HepG2 (cell line): ENCODE results near the gene QTRT2. TPM values are rescaled to one million over a fixed set of nuclear protein-coding genes. Genes with fewer than 3 reads are reported as not detected.

Experiments
- ATAC-seq: fragments of 200-7000 bp; cut with Tn5 transposase; 3 replicates; pipeline ENCODE4 v1.9.1; 2020; ENCODE audit warnings: mild to moderate bottlenecking, moderate library complexity
- BruUV-seq: library from RNA; stranded (reverse); fragments of 400-500 nt; replicated peaks from 2 replicates; lab custom pipeline; 2021; lab: Mats Ljungman, UMichigan
- CTCF ChIA-PET: fragments of 300-600 bp; formaldehyde crosslinking; extraction: SDS; loops from one replicate; lab custom pipeline; 2021; ENCODE audit warnings: low total read pairs, inconsistent platforms, low intra/inter-chr PET ratio; lab: Yijun Ruan, JAX
- POLR2A ChIA-PET: fragments of 350-600 bp; sonication (Branson Sonifier 250); formaldehyde crosslinking; loops from one replicate; lab custom pipeline; 2020; ENCODE audit warnings: antibody characterized with exemption, inconsistent platforms; lab: Yijun Ruan, JAX
- DNase-seq: peaks from one replicate; pipeline ENCODE4 v3.0.0-alpha.2; 2015; ENCODE audit warnings: low spot score
- FAIRE-seq: peaks from 3 replicates; lab custom pipeline; 2011; peaks lifted over from hg19 to GRCh38; lab: Jason Lieb, UNC
- H2AFZ ChIP-seq: one replicate; pipeline ENCODE4 v1.6.1; 2011; ENCODE audit warnings: low read length, inconsistent platforms
- H3K27ac ChIP-seq: fragments of 300-600 bp; 3 replicates; pipeline ENCODE4 v1.8.0; 2011; ENCODE audit warnings: mixed run types, mild to moderate bottlenecking, mixed read lengths, low read length, inconsistent platforms; ENCODE audit not compliant: insufficient read depth; ENCODE audit errors: extremely low read length
- H3K27me3 ChIP-seq, 2 experiments: fragments of 200-600 bp in 1 of 2; 2 replicates in 1 of 2; 3 replicates in 1 of 2; pipeline versions ENCODE4 v1.6.0 to v1.8.0; 2011; ENCODE audit warnings: low read length in 2 of 2, mild to moderate bottlenecking in 2 of 2, moderate library complexity in 2 of 2, inconsistent platforms in 1 of 2; ENCODE audit not compliant: insufficient read depth in 2 of 2, control insufficient read depth in 1 of 2
- H3K36me3 ChIP-seq, 2 experiments: fragments of 200-600 bp in 1 of 2; replicated peaks in 1 of 2; 2 replicates in 1 of 2; 3 replicates in 1 of 2; pipeline versions ENCODE4 v1.5.1 to v1.8.0; 2011; ENCODE audit warnings: low read length in 2 of 2, inconsistent platforms in 1 of 2; ENCODE audit not compliant: insufficient read depth in 2 of 2, control insufficient read depth in 1 of 2
- H3K4me1 ChIP-seq: 2 replicates; pipeline ENCODE4 v1.5.1; 2012; ENCODE audit warnings: low read length, inconsistent platforms; ENCODE audit not compliant: insufficient read depth
- H3K4me2 ChIP-seq: 2 replicates; pipeline ENCODE4 v1.6.0; 2011; ENCODE audit warnings: low read depth, low read length, inconsistent platforms
- H3K4me3 ChIP-seq, 3 experiments: fragments of 200-600 bp in 1 of 3; sonication (generic), shearing (Covaris generic) in 1 of 3; replicated peaks in 1 of 3; 2 replicates each; pipeline ENCODE4 v1.5.1; 2011 to 2016; ENCODE audit warnings: low read length in 3 of 3, inconsistent platforms in 2 of 3, low read depth in 2 of 3, mild to moderate bottlenecking in 2 of 3, control low read depth in 1 of 3, mixed read lengths in 1 of 3; ENCODE audit not compliant: insufficient read depth in 1 of 3
- H3K79me2 ChIP-seq: one replicate; pipeline ENCODE4 v1.6.1; 2011; ENCODE audit warnings: low read length, inconsistent platforms; ENCODE audit not compliant: insufficient read depth
- H3K9ac ChIP-seq: 2 replicates; pipeline ENCODE4 v1.6.0; 2011; ENCODE audit warnings: mild to moderate bottlenecking, low read depth, low read length, inconsistent platforms; ENCODE audit not compliant: insufficient read depth
- H3K9me3 ChIP-seq: 2 replicates; pipeline ENCODE4 v1.5.1; 2012; ENCODE audit warnings: mild to moderate bottlenecking, low read length
- H4K20me1 ChIP-seq: 2 replicates; pipeline ENCODE4 v1.6.0; 2011; ENCODE audit warnings: inconsistent platforms, mild to moderate bottlenecking, low read length, moderate library complexity; ENCODE audit not compliant: insufficient read depth
- PAXIP1 ChIP-seq: sonication (generic); formaldehyde crosslinking; conservative IDR thresholded peaks from 2 replicates; pipeline ENCODE4 v1.4.0; 2020; ENCODE audit warnings: mild to moderate bottlenecking, missing genetic modification reagents, moderate library complexity
- YEATS2 ChIP-seq: sonication (generic); formaldehyde crosslinking; IDR thresholded peaks from 2 replicates; pipeline ENCODE4 v1.4.0; 2020; ENCODE audit warnings: missing genetic modification reagents, borderline replicate concordance
- ZNF18 ChIP-seq: sonication (generic); formaldehyde crosslinking; IDR thresholded peaks from 2 replicates; pipeline ENCODE4 v1.8.0; 2022; ENCODE audit warnings: mild to moderate bottlenecking, missing genetic modification reagents; ENCODE audit not compliant: insufficient replicate concordance
- ZNF878 ChIP-seq: sonication (generic); formaldehyde crosslinking; IDR thresholded peaks from 2 replicates; pipeline ENCODE4 v1.8.1; 2023; ENCODE audit warnings: mild to moderate bottlenecking, missing genetic modification reagents, moderate library complexity
- in situ Hi-C: cut with HindIII; loops from 2 replicates; pipeline ENCODE4 v1.10.0; 2017; ENCODE audit warnings: low pct_unique_long_range_greater_than_20kb; ENCODE audit not compliant: extremely low pct_ligation_motif_present
- intact Hi-C: fragments of 100-400 bp; cut with micrococcal nuclease; formaldehyde crosslinking; loops from one replicate; pipeline ENCODE4 v1.10.0; 2022; ENCODE audit not compliant: unreplicated experiment
- polyA plus RNA-seq, 8 experiments: library from polyadenylated mRNA; depleted of rRNA in 3 of 8; stranded (reverse) in 7 of 8; unstranded in 1 of 8; fragments of >200 nt; fragmentation: Illumina TruSeq in 4 of 8; extraction: Trizol in 4 of 8; gene quantifications; 2 replicates each; pipeline versions ENCODE4 v1.2.1 to v1.2.3, GENCODE V29; 2011 to 2016; ENCODE audit warnings: low read depth in 4 of 8, missing spikeins in 1 of 8, mixed read lengths in 1 of 8; ENCODE audit not compliant: insufficient read depth in 1 of 8
- total RNA-seq, 5 experiments: library from RNA; depleted of rRNA; stranded (reverse); fragments of >200 nt; fragmentation: Illumina TruSeq; extraction: Trizol; gene quantifications; 2 replicates each; pipeline ENCODE4 v1.2.3, GENCODE V29; 2016; ENCODE audit warnings: low read depth in 1 of 5

QTRT2 gene
- total and polyA plus RNA-seq, 2 of the 13 experiments (the other 11 are each of a cell fraction or from before 2014, with no cell fraction given): 7.1 to 33.4 TPM

DNA sequence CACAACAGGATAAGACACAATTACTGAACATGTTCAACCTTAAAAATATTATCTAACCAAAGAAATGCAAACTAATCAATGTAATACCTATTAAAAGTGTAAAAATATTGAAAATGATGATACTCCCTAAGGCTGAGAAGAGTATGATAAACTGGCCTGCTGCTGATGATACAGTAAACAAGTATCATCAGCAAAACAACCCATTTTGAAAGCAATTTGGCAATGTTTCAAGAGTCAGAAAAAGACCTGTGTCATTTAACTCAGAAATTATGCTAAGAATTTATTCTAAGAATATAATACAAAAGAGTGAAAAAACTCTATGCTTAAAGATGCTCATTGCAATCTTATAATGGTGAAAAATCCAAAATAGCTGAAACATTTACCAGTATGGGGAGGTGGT is 22.3 kb upstream of the QTRT2 start:
- POLR2A ChIA-PET: no interaction called here
- H2AFZ ChIP-seq: no peak overlapping the region
- in situ Hi-C loops (no loop called here), intact Hi-C loops (no loop called here)
- no peak for FAIRE-seq
- no peak overlapping the region for H3K4me3 ChIP-seq
- ATAC-seq: no peak
- H3K9ac ChIP-seq: no peak overlapping the region
- H3K27me3 ChIP-seq: no peaks in the 10 kb centered on the region
- no peak overlapping the region for H3K27ac ChIP-seq
- CTCF ChIA-PET: no interaction called here
- no peaks in the 10 kb centered on the region for H3K9me3 ChIP-seq
- H3K4me1 ChIP-seq: no peaks in the 10 kb centered on the region
- H4K20me1 ChIP-seq: no peaks in the 10 kb centered on the region
- TF ChIP-seq PAXIP1 (CRISPR knock-in tag): no peak
- no peak for TF ChIP-seq ZNF878
- no peak for TF ChIP-seq ZNF18 (CRISPR knock-in tag)
- no peak for TF ChIP-seq YEATS2 (CRISPR knock-in tag)
- H3K36me3 ChIP-seq: no peaks in the 10 kb centered on the region
- no peak overlapping the region for H3K4me2 ChIP-seq
- no peaks in the 10 kb centered on the region for H3K79me2 ChIP-seq
- DNase-seq: no peak
- no TSS peak for BruUV-seq
